H9 (cell line): Measurements from ENCODE around the gene CRLF2. TPM values are rescaled to one million over a fixed set of nuclear protein-coding genes. Genes with fewer than 3 reads are reported as not detected.

Experiments used
- DNase-seq: peaks from one replicate; pipeline ENCODE4 v3.0.0-alpha.2; 2017
- H2AFZ ChIP-seq: one replicate; pipeline ENCODE4 v1.6.1; 2013; ENCODE audit warnings: mild to moderate bottlenecking, low read length, control low read depth, moderate library complexity
- H2AK5ac ChIP-seq: 2 replicates; pipeline ENCODE4 v1.6.1; 2013; ENCODE audit warnings: low read length, control low read depth, mixed read lengths; ENCODE audit not compliant: insufficient read length
- H2BK120ac ChIP-seq: one replicate; pipeline ENCODE4 v1.6.1; 2013; ENCODE audit warnings: low read depth, mild to moderate bottlenecking, low read length, control low read depth, inconsistent platforms; ENCODE audit not compliant: poor library complexity, severe bottlenecking
- H2BK12ac ChIP-seq: 2 replicates; pipeline ENCODE4 v1.6.1; 2013; ENCODE audit warnings: low read length, control low read depth, mixed read lengths, low read depth; ENCODE audit not compliant: insufficient read length
- H2BK15ac ChIP-seq: 2 replicates; pipeline ENCODE4 v1.6.1; 2013; ENCODE audit warnings: low read depth, low read length, control low read depth
- H2BK20ac ChIP-seq: one replicate; pipeline ENCODE4 v1.6.1; 2013; ENCODE audit warnings: low read depth, mild to moderate bottlenecking, low read length, control low read depth, inconsistent platforms; ENCODE audit not compliant: poor library complexity, severe bottlenecking
- H2BK5ac ChIP-seq: 2 replicates; pipeline ENCODE4 v1.6.1; 2013; ENCODE audit warnings: low read length, control low read depth, mixed read lengths; ENCODE audit not compliant: insufficient read length
- H3K14ac ChIP-seq: 2 replicates; pipeline ENCODE4 v1.6.1; 2013; ENCODE audit warnings: low read length, control low read depth; ENCODE audit not compliant: insufficient read depth
- H3K18ac ChIP-seq: 2 replicates; pipeline ENCODE4 v1.6.1; 2013; ENCODE audit warnings: low read depth, mild to moderate bottlenecking, mixed read lengths, low read length, control low read depth; ENCODE audit not compliant: insufficient read length
- H3K23ac ChIP-seq: 2 replicates; pipeline ENCODE4 v1.6.1; 2013; ENCODE audit warnings: low read length, control low read depth, mixed read lengths, low read depth; ENCODE audit not compliant: insufficient read length
- H3K23me2 ChIP-seq: 2 replicates; pipeline ENCODE4 v1.6.1; 2013; ENCODE audit warnings: low read depth, mild to moderate bottlenecking, mixed read lengths, low read length, control low read depth; ENCODE audit not compliant: insufficient read length, poor library complexity, severe bottlenecking
- H3K27ac ChIP-seq: 2 replicates; pipeline ENCODE4 v1.5.1; 2013; ENCODE audit warnings: low read length, control low read depth, mixed read lengths, low read depth; ENCODE audit not compliant: insufficient read length
- H3K27me3 ChIP-seq: 2 replicates; pipeline ENCODE4 v1.6.1; 2013; ENCODE audit warnings: low read length, control low read depth, inconsistent platforms; ENCODE audit not compliant: insufficient read depth
- H3K4ac ChIP-seq: 2 replicates; pipeline ENCODE4 v1.6.1; 2013; ENCODE audit warnings: low read depth, mild to moderate bottlenecking, control low read depth, inconsistent platforms, low read length, moderate library complexity
- H3K4me1 ChIP-seq: 2 replicates; pipeline ENCODE4 v1.6.1; 2013; ENCODE audit warnings: low read length, control low read depth, inconsistent platforms; ENCODE audit not compliant: insufficient read depth
- H3K4me2 ChIP-seq: 2 replicates; pipeline ENCODE4 v1.6.1; 2013; ENCODE audit warnings: low read length, control low read depth, mixed read lengths; ENCODE audit not compliant: insufficient read length, insufficient read depth
- H3K56ac ChIP-seq: 2 replicates; pipeline ENCODE4 v1.6.1; 2013; ENCODE audit warnings: low read depth, mild to moderate bottlenecking, mixed read lengths, low read length, control low read depth; ENCODE audit not compliant: insufficient read length
- H3K79me1 ChIP-seq: 2 replicates; pipeline ENCODE4 v1.6.1; 2013; ENCODE audit warnings: low read depth, mild to moderate bottlenecking, moderate library complexity, low read length, control low read depth, inconsistent platforms; ENCODE audit not compliant: insufficient read depth, poor library complexity, severe bottlenecking
- H3K79me2 ChIP-seq: 2 replicates; pipeline ENCODE4 v1.6.1; 2013; ENCODE audit warnings: low read length, control low read depth, inconsistent platforms; ENCODE audit not compliant: insufficient read depth
- H3K9ac ChIP-seq: 2 replicates; pipeline ENCODE4 v1.6.1; 2013; ENCODE audit warnings: low read length, control low read depth, mixed read lengths; ENCODE audit not compliant: insufficient read length; ENCODE audit errors: extremely low read depth
- H3K9me3 ChIP-seq: one replicate; pipeline ENCODE4 v1.6.1; 2013; ENCODE audit warnings: low read depth, low read length, inconsistent platforms; ENCODE audit not compliant: control insufficient read depth
- H3T11ph ChIP-seq: one replicate; pipeline ENCODE4 v1.6.1; 2013; ENCODE audit warnings: mild to moderate bottlenecking, low read length, control low read depth, inconsistent platforms
- H4K20me1 ChIP-seq: one replicate; pipeline ENCODE4 v1.6.1; 2013; ENCODE audit not compliant: control insufficient read depth, insufficient read length, insufficient read depth
- H4K5ac ChIP-seq: 2 replicates; pipeline ENCODE4 v1.6.1; 2013; ENCODE audit warnings: low read depth, mild to moderate bottlenecking, mixed read lengths, low read length, control low read depth; ENCODE audit not compliant: insufficient read length
- H4K8ac ChIP-seq: replicated peaks from 2 replicates; pipeline ENCODE4 v1.6.1; 2013; ENCODE audit warnings: low read length, control low read depth, mixed read lengths, low read depth; ENCODE audit not compliant: insufficient read length
- H4K91ac ChIP-seq: 2 replicates; pipeline ENCODE4 v1.6.1; 2013; ENCODE audit warnings: low read depth, mild to moderate bottlenecking, moderate library complexity, mixed read lengths, low read length, control low read depth; ENCODE audit not compliant: insufficient read length
- H3K27ac Mint-ChIP-seq, 3 experiments: 2 replicates in 2 of 3; 3 replicates in 1 of 3; pipeline ENCODE4 v1.8.0; 2020 to 2021; ENCODE audit warnings: mixed read lengths in 3 of 3, mild to moderate bottlenecking in 1 of 3, moderate library complexity in 1 of 3
- H3K27me3 Mint-ChIP-seq: 2 replicates; pipeline ENCODE4 v1.8.0; 2021; ENCODE audit warnings: low read depth, mild to moderate bottlenecking, moderate library complexity, mixed read lengths
- H3K36me3 Mint-ChIP-seq, 3 experiments: 2 replicates in 2 of 3; 3 replicates in 1 of 3; pipeline ENCODE4 v1.8.0; 2020 to 2021; ENCODE audit warnings: low read depth in 3 of 3, mixed read lengths in 3 of 3; ENCODE audit not compliant: insufficient read depth in 1 of 3
- H3K4me1 Mint-ChIP-seq, 2 experiments: 2 replicates each; pipeline ENCODE4 v1.8.0; 2020; ENCODE audit warnings: mixed read lengths in 2 of 2
- H3K4me3 Mint-ChIP-seq, 2 experiments: 2 replicates in 1 of 2; 3 replicates in 1 of 2; pipeline ENCODE4 v1.8.0; 2020 to 2021; ENCODE audit warnings: mild to moderate bottlenecking in 2 of 2, mixed read lengths in 2 of 2, moderate library complexity in 1 of 2
- H3K9me3 Mint-ChIP-seq, 2 experiments: 2 replicates in 1 of 2; 3 replicates in 1 of 2; pipeline ENCODE4 v1.8.0; 2020; ENCODE audit warnings: mild to moderate bottlenecking in 2 of 2, mixed read lengths in 2 of 2, moderate library complexity in 1 of 2
- CTCF ChIP-seq: fragments of 200-600 bp; sonication (generic); conservative IDR thresholded peaks from 3 replicates; pipeline ENCODE4 v1.8.0; 2021; ENCODE audit warnings: antibody characterized with exemption, mild to moderate bottlenecking
- WGBS: extraction: QIAGEN DNeasy Blood & Tissue Kit; methylation state at CpG from one replicate; pipeline ENCODE4 v1.1.7; 2013; ENCODE audit warnings: missing lambda C conversion rate, low lambda C conversion rate, mixed read lengths; ENCODE audit not compliant: insufficient read length; ENCODE audit errors: extremely low coverage; 5-methylcytosine and 5-hydroxymethylcytosine counted together
- total RNA-seq: library from RNA; stranded (reverse); gene quantifications from 2 replicates; pipeline ENCODE4 v1.2.1, GENCODE V29; 2021

The CRLF2 gene
- total RNA-seq, 1 experiment from 2014 or later, result not detected

- Histone ChIP-seq H3K23me2 (no peaks in the 10 kb centered on the region), H2BK20ac (no peak overlapping the region), H3K79me2 (no peaks in the 10 kb centered on the region), H3K27me3 (no peaks in the 10 kb centered on the region), H2AK5ac (no peak overlapping the region), H2BK5ac (no peak overlapping the region), H3K9me3 (no peaks in the 10 kb centered on the region), H3K56ac (no peak overlapping the region), H3K14ac (no peak overlapping the region), H4K91ac (no peak overlapping the region), H3T11ph (no peak overlapping the region), H4K8ac (no peak overlapping the region), H2AFZ (no peak overlapping the region), H3K27ac (no peak overlapping the region), H3K79me1 (no peaks in the 10 kb centered on the region), H3K4me2 (no peak overlapping the region), H3K4ac (no peak overlapping the region), H2BK12ac (no peak overlapping the region), H3K9ac (no peak overlapping the region), H3K4me1 (peaks cover 3% of the 10 kb centered on the region; the same call in 1 of the 2 replicates), H4K5ac (no peak overlapping the region), H4K20me1 (no peaks in the 10 kb centered on the region), H3K23ac (no peak overlapping the region), H2BK15ac (no peak overlapping the region), H2BK120ac (no peak overlapping the region), H3K18ac (no peak overlapping the region)
- DNase-seq, result no peak
- H3K4me1 Mint-ChIP-seq, result peaks cover 13 to 23% of the 10 kb centered on the region in 2 experiments
- no CpG with 5 or more reads among the region's 11 CpGs for whole genome bisulfite sequencing
- no peaks in the 10 kb centered on the region; a peak in 1 of 7 replicates for H3K36me3 Mint-ChIP-seq
- no peak for TF ChIP-seq CTCF
- H3K4me3 Mint-ChIP-seq, result no peak overlapping the region
- peaks cover 0 to 3% of the 10 kb centered on the region in 2 experiments; a peak in 2 of 5 replicates for H3K9me3 Mint-ChIP-seq
- no peaks in the 10 kb centered on the region for H3K27me3 Mint-ChIP-seq
- H3K27ac Mint-ChIP-seq, result no peak overlapping the region
Measured at GRCh38 chrX:1181170-1181569, 31.3 kb downstream of the CRLF2 start.
